ENCODE results near the gene SETD3. TPM values are rescaled to one million over a fixed set of nuclear protein-coding genes. Genes with fewer than 3 reads are reported as not detected.

The SETD3 gene
- total and polyA plus RNA-seq, 10 of the 15 experiments (the other 5 are each of a cell fraction or from before 2014, with no cell fraction given) = 11.3 to 44.2 (median 36.5) TPM

DNA sequence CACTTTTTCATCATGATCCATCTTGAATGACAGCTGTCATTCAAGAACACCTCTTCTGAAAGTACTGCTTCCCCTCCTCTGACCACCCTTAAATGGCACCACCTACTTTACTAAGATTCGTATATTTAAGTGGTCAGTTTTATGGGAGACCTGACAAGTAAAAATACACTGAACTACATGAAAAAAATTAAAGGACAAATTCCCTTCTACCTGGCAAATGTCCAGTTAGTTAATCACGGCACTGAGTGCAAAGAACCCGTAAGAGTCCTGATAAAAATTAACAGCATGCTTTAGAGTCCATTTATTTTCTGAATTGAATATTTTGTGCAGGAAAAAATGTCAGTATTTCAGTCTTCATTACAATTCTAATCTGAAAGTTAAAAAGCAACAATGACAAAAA, 48.7 kb downstream of the SETD3 start:
- FAIRE-seq (no peak), DNase-seq (ENCODE audit: low read depth, low spot score) (no peak), ATAC-seq (no peak)
- no peak for TF ChIP-seq CHD2 (IDR thresholded peaks at IDR 0.05; ENCODE audit: borderline replicate concordance, low read depth, low read length)
- TF ChIP-seq ZNF622 (IDR thresholded peaks at IDR 0.05) = no peak
- TF ChIP-seq, protein P1, sequence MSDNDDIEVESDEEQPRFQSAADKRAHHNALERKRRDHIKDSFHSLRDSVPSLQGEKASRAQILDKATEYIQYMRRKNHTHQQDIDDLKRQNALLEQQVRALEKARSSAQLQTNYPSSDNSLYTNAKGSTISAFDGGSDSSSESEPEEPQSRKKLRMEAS (IDR thresholded peaks at IDR 0.05; ENCODE audit: low read depth, low read length) = no peak
- TF ChIP-seq, protein P2, sequence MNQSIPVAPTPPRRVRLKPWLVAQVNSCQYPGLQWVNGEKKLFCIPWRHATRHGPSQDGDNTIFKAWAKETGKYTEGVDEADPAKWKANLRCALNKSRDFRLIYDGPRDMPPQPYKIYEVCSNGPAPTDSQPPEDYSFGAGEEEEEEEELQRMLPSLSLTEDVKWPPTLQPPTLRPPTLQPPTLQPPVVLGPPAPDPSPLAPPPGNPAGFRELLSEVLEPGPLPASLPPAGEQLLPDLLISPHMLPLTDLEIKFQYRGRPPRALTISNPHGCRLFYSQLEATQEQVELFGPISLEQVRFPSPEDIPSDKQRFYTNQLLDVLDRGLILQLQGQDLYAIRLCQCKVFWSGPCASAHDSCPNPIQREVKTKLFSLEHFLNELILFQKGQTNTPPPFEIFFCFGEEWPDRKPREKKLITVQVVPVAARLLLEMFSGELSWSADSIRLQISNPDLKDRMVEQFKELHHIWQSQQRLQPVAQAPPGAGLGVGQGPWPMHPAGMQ (IDR thresholded peaks at IDR 0.05; ENCODE audit: borderline replicate concordance) = no peak
- TF ChIP-seq, protein P3, sequence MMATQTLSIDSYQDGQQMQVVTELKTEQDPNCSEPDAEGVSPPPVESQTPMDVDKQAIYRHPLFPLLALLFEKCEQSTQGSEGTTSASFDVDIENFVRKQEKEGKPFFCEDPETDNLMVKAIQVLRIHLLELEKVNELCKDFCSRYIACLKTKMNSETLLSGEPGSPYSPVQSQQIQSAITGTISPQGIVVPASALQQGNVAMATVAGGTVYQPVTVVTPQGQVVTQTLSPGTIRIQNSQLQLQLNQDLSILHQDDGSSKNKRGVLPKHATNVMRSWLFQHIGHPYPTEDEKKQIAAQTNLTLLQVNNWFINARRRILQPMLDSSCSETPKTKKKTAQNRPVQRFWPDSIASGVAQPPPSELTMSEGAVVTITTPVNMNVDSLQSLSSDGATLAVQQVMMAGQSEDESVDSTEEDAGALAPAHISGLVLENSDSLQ (IDR thresholded peaks at IDR 0.05) = peak; percentile 23; the same call in 1 of the 2 replicates
- no peak for TF ChIP-seq STAT3 (IDR thresholded peaks at IDR 0.05; ENCODE audit: low read depth, low read length)
- no peak for TF ChIP-seq HCFC1 (IDR thresholded peaks at IDR 0.05; ENCODE audit: low read length)
- TF ChIP-seq STAT1 (conservative IDR thresholded peaks at IDR 0.05) = no peak
- TF ChIP-seq ETV6 (conservative IDR thresholded peaks at IDR 0.05 in 1 of 2, IDR thresholded peaks at IDR 0.05 in 1 of 2; ENCODE audit: borderline replicate concordance in 1 of 2, low read depth in 1 of 2) = no peak
- intact Hi-C loops (cut with micrococcal nuclease; ENCODE audit: unreplicated experiment) = no loop called here
- SMC1A ChIA-PET (ENCODE audit: uncharacterized antibody, unreplicated experiment) = no interaction called here
- Histone ChIP-seq H3K27ac (ENCODE audit: control insufficient read depth, insufficient read depth) (no peak overlapping the region), H3K4me3 (no peak overlapping the region), H3K4me1 (ENCODE audit: control insufficient read depth, insufficient read depth, low read length) (no peaks in the 10 kb centered on the region), H3K4me2 (ENCODE audit: control insufficient read depth, insufficient read depth) (no peak overlapping the region), H2AFZ (ENCODE audit: control insufficient read depth, low read depth, low read length) (no peak overlapping the region), H3K9ac (ENCODE audit: control insufficient read depth, insufficient read depth, low read length) (no peak overlapping the region), H4K20me1 (ENCODE audit: control insufficient read depth, insufficient read depth) (no peaks in the 10 kb centered on the region), H3K27me3 (replicated peaks in 1 of 2; ENCODE audit: control insufficient read depth in 2 of 2, insufficient read depth in 2 of 2, low read length in 1 of 2) (no peaks in the 10 kb centered on the region), H3K36me3 (ENCODE audit: control insufficient read depth in 2 of 2, insufficient read depth in 2 of 2, low read length in 1 of 2) (peaks cover 6 to 19% of the 10 kb centered on the region in 2 experiments), H3K9me3 (replicated peaks; ENCODE audit: control insufficient read depth, insufficient read depth, low read length) (peaks cover 3% of the 10 kb centered on the region; the same call in 2 of the 3 replicates), H3K79me2 (ENCODE audit: control insufficient read depth, insufficient read depth, low read length) (no peaks in the 10 kb centered on the region)
- WGBS (ENCODE audit: insufficient coverage, insufficient replicate concordance, low lambda C conversion rate, missing lambda C conversion rate) = 93% methylated on average over 3 of the region's 3 CpGs
- BruUV-seq (replicated peaks) = no TSS peak
- CTCF ChIA-PET = no interaction called here
- RAD21 ChIA-PET (ENCODE audit: unreplicated experiment) = no interaction called here
- in situ Hi-C loops (cut with MboI) = no loop called here
- POLR2A ChIA-PET = no interaction called here

Data from GM12878 (cell line).